Activated CD4-positive, alpha-beta memory T cell treated with anti-CD3 and anti-CD28 coated beads for 36 hours (primary cell): Measurements from ENCODE around the gene PRKAG1. TPM values are rescaled to one million over a fixed set of nuclear protein-coding genes. Genes with fewer than 3 reads are reported as not detected.
A peak's percentile ranks its signal among the peaks of the same experiment; 100 is the strongest.
"Not testable (repeated sequence)": the region's sequence is repeated elsewhere in the genome, so short reads cannot be mapped to it uniquely, and the experiment has no call there.

Experiments
- CTCF ChIA-PET: fragments of 350-600 bp; sonication (Branson Sonifier 250); formaldehyde crosslinking; loops from one replicate; lab custom pipeline; 2021; ENCODE audit warnings: antibody characterized with exemption, inconsistent platforms; lab: Charles Lee
- POLR2A ChIA-PET: fragments of 350-600 bp; sonication (Branson Sonifier 250); formaldehyde crosslinking; loops from one replicate; lab custom pipeline; 2021; ENCODE audit warnings: antibody characterized with exemption; lab: Charles Lee
- DNase-seq: peaks from one replicate; pipeline ENCODE4 v3.0.0-alpha.2; 2020
- H3K27ac Mint-ChIP-seq: one replicate; pipeline ENCODE4 v1.8.0; 2021; ENCODE audit warnings: mixed read lengths
- H3K27me3 Mint-ChIP-seq: one replicate; pipeline ENCODE4 v1.8.0; 2021; ENCODE audit warnings: mixed read lengths
- H3K36me3 Mint-ChIP-seq: one replicate; pipeline ENCODE4 v1.8.0; 2021; ENCODE audit warnings: mixed read lengths
- H3K4me1 Mint-ChIP-seq: one replicate; pipeline ENCODE4 v1.8.0; 2021; ENCODE audit warnings: low read depth, mixed read lengths
- H3K4me3 Mint-ChIP-seq: one replicate; pipeline ENCODE4 v1.8.0; 2021; ENCODE audit warnings: mild to moderate bottlenecking, mixed read lengths
- H3K9me3 Mint-ChIP-seq: one replicate; pipeline ENCODE4 v1.8.0; 2021; ENCODE audit warnings: mixed read lengths
- intact Hi-C: fragments of 100-400 bp; cut with micrococcal nuclease; formaldehyde crosslinking; loops from one replicate; pipeline ENCODE4 v1.15.1; 2023
- total RNA-seq, 2 experiments: library from RNA; stranded (reverse); gene quantifications; one replicate each; pipeline ENCODE4 v1.2.3, GENCODE V29; 2021

PRKAG1 gene
- 10 to 100 TPM; 52.0 to 55.8 TPM for total RNA-seq

DNA sequence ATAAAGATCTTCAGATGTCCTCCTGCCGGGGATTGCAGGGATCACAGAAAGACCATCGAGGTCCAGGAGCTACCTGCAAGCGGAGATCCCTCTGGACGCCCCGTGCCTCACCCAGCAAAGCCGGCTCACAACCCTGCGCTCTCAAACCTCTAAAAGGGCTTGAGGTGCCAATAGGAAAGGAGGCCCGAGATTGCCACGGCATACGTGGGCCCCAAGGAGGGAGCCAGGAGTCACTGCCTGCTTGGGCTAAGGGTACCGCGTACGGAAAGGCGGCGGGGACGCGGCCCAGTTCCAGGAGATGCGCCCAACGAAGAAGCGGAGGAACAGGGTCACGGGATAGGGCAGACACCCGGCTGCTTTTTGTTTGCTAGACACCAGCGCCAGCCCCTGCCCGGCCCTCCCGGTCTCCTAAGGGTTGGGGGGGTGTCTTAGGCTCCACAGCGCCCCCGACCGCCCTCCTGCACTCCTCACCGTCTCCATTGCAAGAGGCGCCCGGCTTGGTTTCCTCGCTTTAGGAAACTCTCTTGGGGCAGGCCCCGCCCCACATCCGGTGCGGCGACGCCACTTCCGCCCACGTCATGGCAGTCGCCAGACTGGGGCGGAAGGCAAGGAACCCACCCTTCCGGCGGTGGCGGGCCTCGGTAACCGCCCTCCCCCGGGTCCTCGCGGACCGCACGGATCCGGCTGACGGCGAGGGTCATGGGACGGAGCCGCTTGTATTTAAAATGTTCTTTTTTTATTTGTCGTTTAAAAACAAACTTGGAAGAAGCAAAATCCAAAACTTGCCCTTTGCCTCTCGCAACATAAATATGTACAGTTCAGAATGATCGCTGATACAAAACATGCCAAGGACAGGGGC is at the start of gene PRKAG1:
PRKAG1 (minus strand) TSS at position 516 of the 859 bp plus-strand sequence; CDS start at position 480, 36 bp downstream.
- intact Hi-C loops, result loop anchor here (1.0 to 5.0 kb wide), 8 partner anchors 19 to 249 kb away; partner anchors contain the start of genes ARF3, DDN, DDX23 and TUBA1A
- POLR2A ChIA-PET, result interaction anchor here (0.6 to 1.2 kb wide), 8 partner anchors 21 to 1196 kb away, joined by 3 to 5 read pairs (median 3); partner anchors contain the start of gene RHEBL1
- H3K4me1 Mint-ChIP-seq, result peaks cover 40% of the 10 kb centered on the region
- CTCF ChIA-PET, result interaction anchor here (0.6 to 3.4 kb wide), 12 partner anchors 17 to 216 kb away, joined by 3 to 46 read pairs (median 5); a partner anchor contains a TSS
- no peaks in the 10 kb centered on the region for H3K9me3 Mint-ChIP-seq
- H3K27ac Mint-ChIP-seq, result peak within 1 kb of the TSS; percentile 92
- DNase-seq, result peak; percentile 97
- H3K36me3 Mint-ChIP-seq, result peaks cover 18% of the 10 kb centered on the region
- no peaks in the 10 kb centered on the region for H3K27me3 Mint-ChIP-seq
- peak within 1 kb of the TSS; percentile 95 for H3K4me3 Mint-ChIP-seq

DNA sequence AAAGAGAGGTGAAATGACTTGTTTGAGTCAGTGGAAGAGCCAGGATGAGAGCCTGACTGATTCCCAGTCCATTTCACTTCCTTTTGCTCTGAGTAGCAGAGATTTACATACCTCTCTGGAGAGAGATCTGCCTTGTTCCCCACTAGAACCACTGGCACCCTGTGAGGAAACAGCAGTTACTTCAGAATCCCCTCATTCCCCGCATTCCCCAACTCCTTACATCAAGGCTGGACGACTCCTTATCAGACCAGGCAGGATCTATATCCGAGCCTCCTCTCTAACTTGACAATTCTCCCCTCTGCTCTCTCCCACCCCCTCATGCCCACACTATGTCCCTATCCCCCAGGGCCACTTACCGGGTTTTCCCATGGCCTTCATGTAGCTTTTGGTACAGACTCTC is 47.5 kb upstream of the PRKAG1 start:
- no peak overlapping the region for H3K27ac Mint-ChIP-seq
- no peaks in the 10 kb centered on the region for H3K9me3 Mint-ChIP-seq
- H3K4me1 Mint-ChIP-seq, result peaks cover 23% of the 10 kb centered on the region
- intact Hi-C loops, result no loop called here
- peaks cover 15% of the 10 kb centered on the region for H3K36me3 Mint-ChIP-seq
- H3K27me3 Mint-ChIP-seq, result no peaks in the 10 kb centered on the region
- no peak overlapping the region for H3K4me3 Mint-ChIP-seq
- ChIA-PET CTCF (interaction anchor here (0.7 to 9.1 kb wide), 7 partner anchors 21 to 247 kb away, joined by 3 to 256 read pairs (median 5); partner anchors contain the start of gene DHH), POLR2A (no interaction called here)
- DNase-seq, result no peak

GRCh38 chr12:49064767-49065152 is 46.2 kb upstream of the PRKAG1 start:
- CTCF ChIA-PET, result interaction anchor here (0.6 to 9.1 kb wide), 30 partner anchors 8 to 471 kb away, joined by 3 to 256 read pairs (median 6); partner anchors contain the start of genes DDX23, DHH, LMBR1L and TUBA1B
- Mint-ChIP-seq H3K27me3 (no peaks in the 10 kb centered on the region), H3K4me1 (peaks cover 20% of the 10 kb centered on the region), H3K36me3 (peaks cover 16% of the 10 kb centered on the region), H3K9me3 (no peaks in the 10 kb centered on the region), H3K4me3 (no peak overlapping the region), H3K27ac (no peak overlapping the region)
- DNase-seq, result no peak
- intact Hi-C loops, result loop anchor here (1.0 kb wide), 2 partner anchors 24 to 28 kb away; no protein-coding TSS in a partner anchor
- POLR2A ChIA-PET, result interaction anchor here (0.6 to 1.7 kb wide), 5 partner anchors 28 to 66 kb away, joined by 3 to 7 read pairs (median 3); no protein-coding TSS in a partner anchor

DNA sequence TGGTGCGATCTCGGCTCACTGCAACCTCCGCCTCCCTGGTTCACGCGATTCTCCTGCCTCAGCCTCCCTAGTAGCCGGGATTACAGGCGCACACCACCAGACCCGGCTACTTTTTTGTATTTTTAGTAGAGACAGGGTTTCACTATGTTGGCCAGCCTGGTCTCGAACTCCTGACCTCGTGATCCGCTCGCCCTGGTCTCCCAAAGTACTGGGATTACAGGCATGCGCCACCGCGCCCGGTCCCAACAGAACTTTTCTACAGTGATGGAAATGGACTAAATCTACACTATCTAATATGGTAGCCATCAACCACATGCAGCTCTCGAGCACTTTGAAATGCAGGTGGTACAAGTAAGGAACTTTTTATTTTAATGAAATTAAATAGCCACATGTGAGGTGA is 43.3 kb upstream of the PRKAG1 start:
- CTCF ChIA-PET, result interaction anchor here (0.6 to 3.2 kb wide), 3 partner anchors 8 to 576 kb away, joined by 3 to 16 read pairs (median 3); partner anchors contain the start of gene RHEBL1
- intact Hi-C loops, result loop anchor here (2.0 kb wide), 1 partner anchor 127 kb away; the partner anchor contains the start of gene TUBA1A
- H3K36me3 Mint-ChIP-seq, result peaks cover 13% of the 10 kb centered on the region
- peak overlapping the region; percentile 20 for H3K4me3 Mint-ChIP-seq
- H3K9me3 Mint-ChIP-seq, H3K27me3 Mint-ChIP-seq, POLR2A ChIA-PET, H3K27ac Mint-ChIP-seq, DNase-seq: not testable (repeated sequence)
- H3K4me1 Mint-ChIP-seq, result peaks cover 28% of the 10 kb centered on the region

DNA sequence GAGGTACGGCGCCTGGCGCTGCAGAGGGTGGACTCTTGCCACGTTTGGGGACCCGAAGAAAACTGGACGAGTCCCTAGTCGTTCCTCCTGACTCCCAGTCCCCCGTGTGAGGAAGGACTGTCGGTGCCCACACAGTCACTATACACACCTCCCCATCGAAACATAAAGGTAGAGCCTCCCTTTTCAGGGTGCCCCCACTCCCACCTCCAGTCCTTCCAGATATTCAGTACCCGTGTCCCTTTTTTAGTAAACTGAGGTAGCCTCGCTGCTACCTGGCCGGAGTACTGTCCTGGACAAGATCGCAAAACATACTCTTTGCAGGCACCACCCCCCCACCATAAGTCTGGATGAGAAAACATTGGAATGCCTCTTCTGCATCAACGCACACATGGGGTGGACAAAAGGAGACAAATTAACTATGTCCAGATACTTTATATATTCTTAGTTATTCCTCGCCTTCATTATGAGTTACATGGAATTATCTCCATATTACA is 42.6 kb upstream of the PRKAG1 start:
- H3K27me3 Mint-ChIP-seq, result no peaks in the 10 kb centered on the region
- POLR2A ChIA-PET, result interaction anchor here (1.4 kb wide), 1 partner anchor 9 kb away, joined by 4 read pairs; the partner anchor contains the start of gene RHEBL1
- CTCF ChIA-PET, result interaction anchor here (0.6 to 0.9 kb wide), 3 partner anchors 9 to 576 kb away, joined by 3 read pairs; partner anchors contain the start of gene RHEBL1
- intact Hi-C loops, result loop anchor here (2.0 kb wide), 1 partner anchor 128 kb away; the partner anchor contains the start of gene TUBA1A
- peak overlapping the region; percentile 96 for H3K27ac Mint-ChIP-seq
- H3K36me3 Mint-ChIP-seq, result peaks cover 11% of the 10 kb centered on the region
- peak overlapping the region; percentile 89 for H3K4me3 Mint-ChIP-seq
- no peaks in the 10 kb centered on the region for H3K9me3 Mint-ChIP-seq
- H3K4me1 Mint-ChIP-seq, result peaks cover 36% of the 10 kb centered on the region
- DNase-seq, result no peak

DNA sequence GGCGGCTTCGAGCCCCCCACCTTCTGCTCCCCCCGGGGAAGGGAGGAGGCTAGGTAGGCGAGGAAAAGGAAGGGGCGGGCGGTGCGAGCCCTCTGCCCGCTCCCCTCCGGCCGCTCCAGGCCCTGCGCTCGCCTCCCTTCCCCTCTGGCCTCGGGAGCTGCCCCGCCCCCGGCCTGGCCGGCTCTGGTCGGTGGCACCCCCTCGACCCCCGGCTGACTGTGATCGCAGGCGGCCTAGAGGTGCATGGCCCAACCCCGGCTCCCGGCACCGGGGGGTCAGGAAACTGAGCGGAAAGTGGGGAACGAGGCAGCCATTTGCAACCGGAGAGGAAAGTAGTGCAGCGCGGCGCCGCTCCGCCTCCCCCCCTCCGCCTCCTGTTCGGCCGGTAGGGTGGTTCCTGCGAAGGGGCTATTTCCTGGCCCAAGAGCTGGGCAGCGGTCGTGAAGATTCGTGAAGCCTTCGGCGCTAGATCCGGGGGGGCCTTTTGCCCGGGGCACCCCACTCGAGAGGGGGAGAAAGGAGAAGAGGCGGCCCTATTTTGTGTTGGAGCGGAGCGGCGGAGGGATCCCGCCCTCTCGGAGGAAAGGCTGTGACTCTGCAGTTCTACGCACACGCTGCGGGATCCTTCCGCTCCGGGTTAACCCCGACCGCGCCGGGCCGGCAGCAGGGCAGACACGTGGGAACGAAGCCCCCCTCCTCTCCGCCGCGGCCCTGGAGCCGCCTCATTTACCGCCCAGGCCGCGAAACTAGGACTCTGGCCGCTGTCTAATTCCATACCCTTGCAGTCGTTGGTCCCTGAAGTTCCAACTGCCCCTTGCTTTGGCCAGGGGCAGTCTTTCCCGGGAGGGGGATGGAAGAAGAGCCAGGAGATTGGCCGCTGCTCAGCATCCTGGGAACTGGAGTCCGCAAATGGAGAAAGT is 41.9 kb upstream of the PRKAG1 start, which contains the start of gene KMT2D:
KMT2D (minus strand) TSS at position 558 of the 920 bp plus-strand sequence. CDS start 5,470 bp downstream, outside the sequence.
- peak; percentile 91 for DNase-seq
- peaks cover 10% of the 10 kb centered on the region for H3K36me3 Mint-ChIP-seq
- ChIA-PET POLR2A (interaction anchor here (1.4 kb wide), 1 partner anchor 9 kb away, joined by 4 read pairs; the partner anchor contains the start of gene RHEBL1), CTCF (interaction anchor here (1.0 to 3.6 kb wide), 4 partner anchors 9 to 70 kb away, joined by 3 to 17 read pairs (median 10); partner anchors contain the start of genes RHEBL1 and TUBA1B)
- intact Hi-C loops, result loop anchor here (1.0 to 2.0 kb wide), 2 partner anchors 10 to 128 kb away; partner anchors contain the start of gene TUBA1A
- peak within 1 kb of the TSS; percentile 96 for H3K27ac Mint-ChIP-seq
- H3K4me1 Mint-ChIP-seq, result peaks cover 43% of the 10 kb centered on the region
- H3K4me3 Mint-ChIP-seq, result peak within 1 kb of the TSS; percentile 94
- H3K27me3 Mint-ChIP-seq, result no peaks in the 10 kb centered on the region
- H3K9me3 Mint-ChIP-seq, result no peaks in the 10 kb centered on the region

GRCh38 chr12:49059299-49060171 is 41.0 kb upstream of the PRKAG1 start:
- DNase-seq, result peak; percentile 37
- intact Hi-C loops, result loop anchor here (1.0 to 5.0 kb wide), 4 partner anchors 11 to 178 kb away; partner anchors contain the start of genes TUBA1A and TUBA1B
- Mint-ChIP-seq H3K4me3 (peak overlapping the region; percentile 94), H3K9me3 (no peaks in the 10 kb centered on the region), H3K36me3 (peaks cover 15% of the 10 kb centered on the region), H3K27ac (peak overlapping the region; percentile 85), H3K4me1 (peaks cover 52% of the 10 kb centered on the region), H3K27me3 (no peaks in the 10 kb centered on the region)
- POLR2A ChIA-PET, result interaction anchor here (1.4 to 1.5 kb wide), 2 partner anchors 10 kb away, joined by 4 read pairs; partner anchors contain the start of gene RHEBL1
- CTCF ChIA-PET, result interaction anchor here (0.8 to 3.6 kb wide), 7 partner anchors 10 to 71 kb away, joined by 3 to 17 read pairs (median 9); partner anchors contain the start of genes RHEBL1 and TUBA1B

GRCh38 chr12:49059045-49059298 is 40.4 kb upstream of the PRKAG1 start:
- Mint-ChIP-seq H3K27ac (peak overlapping the region; percentile 85), H3K9me3 (no peaks in the 10 kb centered on the region), H3K36me3 (peaks cover 13% of the 10 kb centered on the region), H3K4me3 (peak overlapping the region; percentile 94), H3K4me1 (peaks cover 51% of the 10 kb centered on the region), H3K27me3 (no peaks in the 10 kb centered on the region)
- intact Hi-C loops, result loop anchor here (5.0 kb wide), 2 partner anchors 73 to 178 kb away; partner anchors contain the start of gene TUBA1B
- DNase-seq, result peak; percentile 15
- ChIA-PET POLR2A (interaction anchor here (0.8 to 1.5 kb wide), 2 partner anchors 11 to 41 kb away, joined by 3 to 4 read pairs; partner anchors contain the start of gene RHEBL1), CTCF (interaction anchor here (0.8 to 3.6 kb wide), 7 partner anchors 11 to 72 kb away, joined by 3 to 17 read pairs (median 9); partner anchors contain the start of genes RHEBL1 and TUBA1B)

GRCh38 chr12:49058366-49059044 is 39.9 kb upstream of the PRKAG1 start:
- Mint-ChIP-seq H3K27me3 (no peaks in the 10 kb centered on the region), H3K4me3 (peak overlapping the region; percentile 94), H3K36me3 (peaks cover 14% of the 10 kb centered on the region), H3K4me1 (peaks cover 46% of the 10 kb centered on the region), H3K9me3 (no peaks in the 10 kb centered on the region), H3K27ac (peak overlapping the region; percentile 85)
- DNase-seq, result no peak
- POLR2A ChIA-PET, result interaction anchor here (0.8 to 1.5 kb wide), 3 partner anchors 11 to 41 kb away, joined by 3 to 5 read pairs (median 4); partner anchors contain the start of gene RHEBL1
- intact Hi-C loops, result loop anchor here (5.0 kb wide), 2 partner anchors 74 to 179 kb away; partner anchors contain the start of gene TUBA1B
- CTCF ChIA-PET, result interaction anchor here (0.8 to 3.6 kb wide), 7 partner anchors 11 to 61 kb away, joined by 3 to 17 read pairs (median 9); partner anchors contain the start of gene RHEBL1
